ENCODE results near the gene MMEL1. TPM values are rescaled to one million over a fixed set of nuclear protein-coding genes. Genes with fewer than 3 reads are reported as not detected.
"Not testable (repeated sequence)": the region's sequence is repeated elsewhere in the genome, so short reads cannot be mapped to it uniquely, and the experiment has no call there.

MMEL1 gene, protein sequence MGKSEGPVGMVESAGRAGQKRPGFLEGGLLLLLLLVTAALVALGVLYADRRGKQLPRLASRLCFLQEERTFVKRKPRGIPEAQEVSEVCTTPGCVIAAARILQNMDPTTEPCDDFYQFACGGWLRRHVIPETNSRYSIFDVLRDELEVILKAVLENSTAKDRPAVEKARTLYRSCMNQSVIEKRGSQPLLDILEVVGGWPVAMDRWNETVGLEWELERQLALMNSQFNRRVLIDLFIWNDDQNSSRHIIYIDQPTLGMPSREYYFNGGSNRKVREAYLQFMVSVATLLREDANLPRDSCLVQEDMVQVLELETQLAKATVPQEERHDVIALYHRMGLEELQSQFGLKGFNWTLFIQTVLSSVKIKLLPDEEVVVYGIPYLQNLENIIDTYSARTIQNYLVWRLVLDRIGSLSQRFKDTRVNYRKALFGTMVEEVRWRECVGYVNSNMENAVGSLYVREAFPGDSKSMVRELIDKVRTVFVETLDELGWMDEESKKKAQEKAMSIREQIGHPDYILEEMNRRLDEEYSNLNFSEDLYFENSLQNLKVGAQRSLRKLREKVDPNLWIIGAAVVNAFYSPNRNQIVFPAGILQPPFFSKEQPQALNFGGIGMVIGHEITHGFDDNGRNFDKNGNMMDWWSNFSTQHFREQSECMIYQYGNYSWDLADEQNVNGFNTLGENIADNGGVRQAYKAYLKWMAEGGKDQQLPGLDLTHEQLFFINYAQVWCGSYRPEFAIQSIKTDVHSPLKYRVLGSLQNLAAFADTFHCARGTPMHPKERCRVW
- total RNA-seq: 7.3 TPM

DNA sequence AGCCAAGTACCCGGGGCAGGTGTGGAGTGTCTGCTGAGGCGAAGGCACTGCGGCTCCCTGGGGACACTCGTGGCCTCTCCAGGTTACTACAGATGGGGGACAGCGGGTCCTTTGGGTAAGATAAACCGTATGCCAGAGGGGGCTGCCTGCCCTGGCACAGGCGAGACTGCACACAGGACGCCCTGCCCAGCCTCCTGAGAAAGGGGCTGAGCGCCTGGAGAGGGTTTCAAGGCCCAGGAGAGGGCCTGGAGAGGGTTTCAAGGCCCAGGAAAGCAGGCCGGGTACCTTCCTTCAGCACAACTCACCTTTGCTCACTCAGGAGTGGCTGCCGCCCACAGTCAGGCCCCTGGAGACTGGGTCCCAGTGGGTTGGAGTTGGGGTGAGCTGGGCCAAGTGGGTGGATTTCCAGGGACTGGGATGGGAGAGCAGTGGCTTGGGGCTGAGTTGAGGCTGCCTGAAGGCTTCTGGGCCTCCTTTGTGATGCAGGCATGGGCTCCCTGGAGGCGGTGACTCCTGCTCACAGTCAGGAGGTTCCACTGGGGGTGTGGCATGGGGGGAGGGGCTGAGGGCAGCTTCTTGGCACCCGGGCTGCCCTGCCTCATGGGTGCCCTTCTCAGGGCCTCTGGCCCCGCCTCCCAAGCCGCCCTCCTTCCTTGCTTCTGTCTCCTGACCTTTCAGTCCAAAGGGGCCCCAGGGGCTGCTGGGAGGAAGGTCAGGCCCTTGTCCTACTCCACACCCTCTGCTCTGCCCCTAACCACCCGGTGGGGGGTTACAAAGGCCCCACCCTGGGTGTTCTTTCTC, at the start of gene MMEL1:
TSS of gene MMEL1 (minus strand) at position 456 of the 801 bp plus-strand sequence. CDS start 3,532 bp downstream, outside the sequence.
- FAIRE-seq (no peak), DNase-seq (ENCODE audit: low spot score in 2 of 2) (no peak)

DNA sequence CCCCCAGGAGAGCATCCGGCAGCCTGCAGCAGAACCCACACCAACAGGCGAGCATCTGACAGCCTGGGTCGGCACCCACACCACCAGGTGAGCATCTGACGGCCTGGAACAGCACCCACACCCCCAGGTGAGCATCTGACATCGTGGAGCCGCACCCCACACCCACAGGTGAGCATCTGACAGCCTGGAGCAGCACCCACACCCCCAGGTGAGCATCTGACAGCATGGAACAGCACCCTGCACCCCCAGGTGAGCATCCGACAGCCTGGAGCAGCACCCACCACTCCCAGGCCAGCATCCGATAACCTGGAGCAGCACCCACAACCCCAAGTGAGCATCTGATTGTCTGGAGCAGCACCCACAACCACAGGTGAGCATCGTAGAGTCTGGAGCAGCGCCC, 43.9 kb upstream of the MMEL1 start:
- DNase-seq (ENCODE audit: low spot score in 2 of 2); FAIRE-seq: not testable (repeated sequence)

DNA sequence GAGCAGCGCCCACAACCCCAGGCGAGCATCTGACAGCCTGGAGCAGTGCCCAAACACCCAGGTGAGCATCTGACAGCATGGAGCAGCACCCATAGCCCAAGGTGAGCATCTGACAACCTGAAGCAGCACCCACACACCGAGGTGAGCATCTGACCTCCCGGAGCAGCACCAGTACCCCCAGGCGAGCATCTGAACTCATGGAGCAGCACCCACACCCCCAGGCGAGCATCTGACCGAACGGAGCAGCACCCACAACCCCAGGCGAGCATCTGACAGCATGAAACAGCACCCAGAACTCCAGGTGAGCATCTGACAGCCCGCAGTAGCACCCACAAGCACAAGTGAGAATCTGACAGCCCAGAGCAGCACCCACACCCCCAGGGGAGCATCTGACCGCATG, 38.8 kb upstream of the MMEL1 start:
- FAIRE-seq; DNase-seq (ENCODE audit: low spot score in 2 of 2): not testable (repeated sequence)

DNA sequence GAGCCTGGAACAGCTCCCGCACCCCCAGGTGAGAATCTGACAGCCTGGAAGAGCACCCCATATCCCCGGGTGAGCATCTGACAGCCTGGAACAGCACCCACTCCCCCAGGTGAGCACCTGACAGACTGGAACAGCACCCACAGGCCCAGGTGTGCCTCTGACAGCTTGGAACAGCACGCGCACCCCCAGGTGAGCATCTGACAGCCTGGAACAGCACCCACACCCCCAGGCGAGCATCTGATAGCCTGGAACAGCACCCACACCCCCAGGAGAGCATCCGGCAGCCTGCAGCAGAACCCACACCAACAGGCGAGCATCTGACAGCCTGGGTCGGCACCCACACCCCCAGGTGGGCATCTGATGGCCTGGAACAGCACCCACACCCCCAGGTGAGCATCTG, 27.0 kb upstream of the MMEL1 start:
- not testable (repeated sequence) for DNase-seq (ENCODE audit: low spot score in 2 of 2); FAIRE-seq

DNA sequence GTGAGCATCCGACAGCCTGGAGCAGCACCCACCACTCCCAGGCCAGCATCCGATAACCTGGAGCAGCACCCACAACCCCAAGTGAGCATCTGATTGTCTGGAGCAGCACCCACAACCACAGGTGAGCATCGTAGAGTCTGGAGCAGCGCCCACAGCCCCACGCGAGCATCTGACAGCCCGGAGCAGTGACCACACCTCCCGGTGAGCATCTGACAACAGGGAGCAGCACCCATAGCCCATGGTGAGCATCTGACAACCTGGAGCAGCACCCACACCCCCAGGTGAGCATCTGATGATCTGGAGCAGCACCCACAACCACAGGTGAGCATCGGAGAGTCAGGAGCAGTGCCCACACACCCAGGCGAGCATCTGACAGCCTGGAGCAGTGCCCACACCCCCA, 25.1 kb upstream of the MMEL1 start:
- FAIRE-seq; DNase-seq (ENCODE audit: low spot score in 2 of 2): not testable (repeated sequence)

DNA sequence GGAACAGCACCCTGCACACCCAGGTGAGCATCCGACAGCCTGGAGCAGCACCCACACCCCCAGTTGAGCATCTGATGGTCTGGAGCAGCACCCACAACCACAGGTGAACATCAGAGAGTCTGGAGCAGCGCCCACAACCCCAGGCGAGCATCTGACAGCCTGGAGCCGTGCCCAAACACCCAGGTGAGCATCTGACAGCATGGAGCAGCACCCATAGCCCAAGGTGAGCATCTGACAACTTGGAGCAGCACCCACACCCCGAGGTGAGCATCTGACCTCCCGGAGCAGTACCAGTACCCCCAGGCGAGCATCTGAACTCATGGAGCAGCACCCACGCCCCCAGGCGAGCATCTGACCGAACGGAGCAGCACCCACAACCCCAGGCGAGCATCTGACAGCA, 24.3 kb upstream of the MMEL1 start:
- not testable (repeated sequence) for FAIRE-seq; DNase-seq (ENCODE audit: low spot score in 2 of 2)

DNA sequence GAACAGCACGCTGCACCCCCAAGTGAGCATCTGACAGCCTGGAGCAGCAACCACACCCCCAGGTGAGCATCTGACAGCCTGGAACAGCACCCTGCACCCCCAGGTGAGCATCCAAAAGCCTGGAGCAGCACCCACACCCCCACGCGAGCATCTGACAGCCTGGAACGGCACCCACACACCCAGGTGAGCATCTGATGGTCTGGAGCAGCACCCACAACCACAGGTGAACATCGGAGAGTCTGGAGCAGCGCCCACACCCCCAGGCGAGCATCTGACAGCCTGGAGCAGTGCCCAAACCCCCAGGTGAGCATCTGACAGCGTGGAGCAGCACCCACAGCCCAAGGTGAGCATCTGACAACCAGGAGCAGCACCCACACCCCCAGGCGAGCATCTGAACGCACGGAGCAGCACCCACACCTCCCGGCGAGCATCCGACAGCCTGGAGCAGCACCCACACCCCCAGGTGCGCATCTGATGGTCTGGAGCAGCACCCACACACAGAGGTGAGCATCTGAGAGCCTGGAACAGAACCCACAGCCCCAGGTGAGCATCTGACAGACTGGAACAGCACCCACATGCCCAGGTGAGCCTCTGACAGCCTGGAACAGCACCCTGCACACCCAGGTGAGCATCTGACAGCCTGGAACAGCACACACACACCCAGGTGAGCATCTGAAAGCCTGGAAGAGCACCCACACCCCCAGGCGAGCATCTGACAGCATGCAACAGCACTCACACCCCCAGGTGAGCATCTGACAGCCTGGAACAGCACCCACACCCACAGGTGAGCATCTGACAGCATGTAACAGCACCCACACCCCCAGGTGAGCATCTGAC, 23.0 kb upstream of the MMEL1 start:
- FAIRE-seq; DNase-seq (ENCODE audit: low spot score in 2 of 2): not testable (repeated sequence)

DNA sequence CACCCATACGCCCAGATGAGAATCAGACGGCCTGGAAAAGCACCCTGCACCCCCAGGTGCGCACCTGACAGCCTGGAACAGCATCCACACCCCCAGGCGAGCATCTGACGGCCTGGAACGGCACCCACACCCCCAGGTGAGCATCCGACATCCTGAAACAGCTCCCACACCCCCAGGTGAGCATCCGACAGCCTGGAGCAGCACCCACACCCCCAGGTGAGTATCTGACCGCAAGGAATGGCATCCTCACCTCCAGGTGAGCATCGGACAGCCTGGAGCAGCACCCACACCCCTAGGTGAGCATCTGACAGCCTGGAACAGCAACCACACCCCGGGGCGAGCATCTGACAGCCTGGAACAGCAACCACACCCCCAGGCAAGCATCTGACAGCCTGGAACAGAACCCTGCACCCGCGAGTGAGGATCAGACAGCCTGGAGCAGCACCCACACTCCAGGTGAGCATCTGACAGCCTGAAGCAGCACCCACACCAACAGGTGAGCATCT, 21.7 kb upstream of the MMEL1 start:
- DNase-seq (ENCODE audit: low spot score in 2 of 2); FAIRE-seq: not testable (repeated sequence)

DNA sequence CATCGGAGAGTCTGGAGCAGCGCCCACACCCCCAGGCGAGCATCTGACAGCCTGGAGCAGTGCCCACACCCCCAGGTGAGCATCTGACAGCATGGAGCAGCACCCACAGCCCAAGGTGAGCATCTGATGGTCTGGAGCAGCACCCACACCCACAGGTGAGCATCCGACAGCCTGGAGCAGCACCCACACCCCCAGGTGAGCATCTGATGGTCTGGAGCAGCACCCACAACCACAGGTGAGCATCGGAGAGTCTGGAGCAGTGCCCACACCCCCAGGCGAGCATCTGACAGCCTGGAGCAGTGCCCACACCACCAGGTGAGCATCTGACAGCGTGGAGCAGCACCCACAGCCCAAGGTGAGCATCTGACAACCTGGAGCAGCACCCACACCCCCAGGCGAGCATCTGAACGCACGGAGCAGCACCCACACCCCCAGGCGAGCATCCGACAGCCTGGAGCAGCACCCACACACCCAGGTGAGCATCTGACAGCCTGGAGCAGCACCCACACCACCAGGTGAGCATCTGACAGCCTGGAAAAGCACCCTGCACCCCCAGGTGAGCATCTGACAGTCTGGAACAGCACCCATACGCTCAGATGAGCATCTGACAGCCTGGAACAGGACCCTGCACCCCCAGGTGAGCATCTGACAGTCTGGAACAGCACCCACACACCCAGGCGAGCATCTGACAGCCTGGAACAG, 21.1 kb upstream of the MMEL1 start:
- FAIRE-seq; DNase-seq (ENCODE audit: low spot score in 2 of 2): not testable (repeated sequence)

DNA sequence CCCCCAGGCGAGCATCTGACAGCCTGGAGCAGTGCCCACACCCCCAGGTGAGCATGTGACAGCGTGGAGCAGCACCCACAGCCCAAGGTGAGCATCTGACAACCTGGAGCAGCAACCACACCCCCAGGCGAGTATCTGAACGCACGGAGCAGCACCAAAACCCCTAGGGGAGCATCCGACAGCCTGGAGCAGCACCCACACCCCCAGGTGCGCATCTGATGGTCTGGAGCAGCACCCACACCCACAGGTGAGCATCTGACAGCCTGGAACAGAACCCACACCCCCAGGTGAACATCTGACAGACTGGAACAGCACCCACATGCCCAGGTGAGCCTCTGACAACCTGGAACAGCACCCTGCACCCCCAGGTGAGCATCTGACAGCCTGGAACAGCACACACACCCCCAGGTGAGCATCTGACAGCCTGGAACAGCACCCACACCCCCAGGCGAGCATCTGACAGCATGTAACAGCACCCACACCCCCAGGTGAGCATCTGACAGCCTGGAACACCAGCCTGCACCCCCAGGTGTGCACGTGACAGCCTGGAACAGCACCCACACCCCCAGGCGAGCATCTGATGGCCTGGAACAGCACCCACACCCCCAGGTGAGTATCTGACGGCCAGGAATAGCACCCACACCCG, 20.2 kb upstream of the MMEL1 start:
- DNase-seq (ENCODE audit: low spot score in 2 of 2); FAIRE-seq: not testable (repeated sequence)

DNA sequence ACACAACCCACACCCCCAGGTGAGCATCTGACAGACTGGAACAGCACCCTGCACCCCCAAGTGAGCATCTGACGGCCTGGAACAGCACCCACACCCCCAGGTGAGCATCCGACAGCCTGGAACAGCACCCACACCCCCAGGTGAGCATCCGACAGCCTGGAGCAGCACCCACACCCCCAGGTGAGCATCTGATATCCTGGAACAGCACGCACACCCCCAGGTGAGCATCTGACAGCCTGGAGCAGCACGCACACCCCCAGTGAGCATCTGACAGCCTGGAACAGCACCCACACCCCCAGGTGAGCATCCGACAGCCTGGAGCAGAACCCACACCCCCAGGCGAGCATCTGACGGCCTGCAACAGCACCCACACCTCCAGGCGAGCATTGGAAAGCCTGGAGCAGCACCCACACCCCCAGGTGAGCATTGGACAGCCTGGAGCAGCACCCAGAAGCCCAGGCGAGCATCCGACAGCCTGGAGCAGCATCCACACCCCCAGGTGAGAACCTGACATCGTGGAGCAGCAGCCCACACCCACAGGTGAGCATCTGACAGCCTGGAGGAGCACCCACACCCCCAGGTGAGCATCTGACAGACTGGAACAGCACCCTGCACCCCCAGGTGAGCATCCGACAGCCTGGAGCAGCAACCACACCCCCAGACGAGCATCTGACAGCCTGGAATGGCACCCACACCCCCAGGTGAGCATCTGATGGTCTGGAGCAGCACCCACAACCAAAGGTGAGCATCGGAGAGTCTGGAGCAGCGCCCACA, 19.5 kb upstream of the MMEL1 start:
- not testable (repeated sequence) for DNase-seq (ENCODE audit: low spot score in 2 of 2); FAIRE-seq

DNA sequence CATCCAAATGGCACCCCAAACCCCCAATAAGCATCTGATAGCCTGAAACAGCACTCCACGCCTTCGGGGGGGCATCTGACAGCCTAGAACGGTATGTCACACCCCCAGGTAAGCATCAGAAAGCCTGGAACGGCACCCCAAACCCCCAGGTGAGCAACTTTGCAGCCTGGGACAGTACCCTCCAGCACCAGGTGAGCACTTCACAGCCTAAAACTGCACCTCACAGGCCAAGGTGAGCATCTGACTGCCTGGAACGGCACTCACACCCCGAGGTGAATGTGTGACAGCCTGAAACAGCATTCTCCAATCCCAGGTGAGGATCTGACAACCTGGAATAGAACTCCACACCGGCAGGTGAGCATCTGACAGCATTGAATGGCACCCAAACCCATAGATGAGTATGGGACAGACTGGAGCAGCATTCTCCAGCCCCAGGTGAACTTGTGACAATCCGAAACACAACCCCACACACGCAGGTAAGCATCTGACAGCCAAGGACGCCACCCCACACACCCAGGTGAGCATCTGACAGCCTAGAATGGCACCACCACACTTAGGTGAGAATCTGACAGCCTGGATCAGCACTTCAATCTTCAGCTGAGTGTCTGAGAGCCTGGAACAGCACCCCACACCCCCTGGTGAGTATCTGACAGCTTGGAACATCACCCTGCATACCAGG, 18.3 kb upstream of the MMEL1 start:
- FAIRE-seq (no peak), DNase-seq (ENCODE audit: low spot score in 2 of 2) (no peak)

DNA sequence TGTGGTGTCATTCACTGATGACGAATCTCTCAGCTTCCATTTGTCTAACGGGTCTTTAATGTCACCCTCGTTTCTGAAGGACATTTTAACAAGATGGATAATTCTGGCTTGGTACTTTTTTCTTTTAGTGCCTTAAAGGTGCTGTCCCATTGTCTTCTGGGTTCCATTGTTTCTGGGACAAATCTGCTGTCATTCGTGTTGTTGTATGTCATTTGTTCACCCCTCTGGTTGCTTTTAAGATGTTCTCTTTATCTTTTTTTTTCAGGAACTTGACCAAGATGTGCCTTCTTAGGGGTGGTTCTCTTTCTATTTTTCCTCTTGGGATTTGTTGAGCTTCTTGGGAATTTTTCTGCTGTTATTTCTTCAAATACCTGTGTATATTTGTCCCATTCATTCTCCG, 14.0 kb upstream of the MMEL1 start:
- DNase-seq (ENCODE audit: low spot score in 2 of 2): no peak
- no peak for FAIRE-seq

DNA sequence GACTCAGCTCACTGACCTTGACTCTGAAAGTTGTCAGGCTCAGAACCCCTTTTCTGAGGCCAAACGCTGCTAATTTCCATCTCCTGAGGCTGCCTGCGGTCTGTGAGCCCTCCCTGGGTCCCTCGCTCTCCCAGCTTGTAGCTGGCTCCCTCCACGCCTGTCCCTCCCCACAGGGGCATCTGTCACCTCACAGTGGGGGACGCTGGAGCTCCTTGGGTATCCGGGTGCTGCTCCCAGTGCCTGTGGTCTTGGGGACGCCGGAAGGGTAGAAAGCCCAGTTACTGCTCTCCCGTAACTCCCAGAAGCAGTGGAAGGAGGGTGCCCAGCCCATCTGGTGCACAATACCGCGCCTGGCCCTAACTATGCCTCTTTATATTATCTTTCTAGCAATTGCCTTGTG, 13.0 kb upstream of the MMEL1 start:
- FAIRE-seq (no peak), DNase-seq (ENCODE audit: low spot score in 2 of 2) (no peak)

DNA sequence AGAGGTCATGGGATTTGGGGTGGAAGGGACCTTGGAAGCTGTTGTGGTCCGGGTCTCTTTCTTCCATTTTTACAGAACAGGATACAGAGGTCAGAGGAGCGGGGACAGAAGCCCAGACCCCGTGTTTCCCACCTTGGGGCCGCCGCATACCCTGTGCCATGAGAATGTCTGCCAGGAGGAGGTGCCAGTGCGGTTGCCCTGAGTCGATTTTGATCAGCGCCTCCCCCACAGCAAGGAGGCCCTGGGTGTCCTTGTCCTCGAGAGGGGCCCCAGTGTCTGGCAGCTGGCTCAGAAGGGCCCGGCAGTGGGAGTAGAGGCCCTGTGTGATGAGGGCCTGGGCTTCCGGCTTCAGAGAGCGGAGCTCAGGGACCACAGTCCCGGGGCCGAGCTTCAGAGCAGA, 12.3 kb upstream of the MMEL1 start:
- DNase-seq (ENCODE audit: low spot score in 2 of 2) (no peak), FAIRE-seq (no peak)

DNA sequence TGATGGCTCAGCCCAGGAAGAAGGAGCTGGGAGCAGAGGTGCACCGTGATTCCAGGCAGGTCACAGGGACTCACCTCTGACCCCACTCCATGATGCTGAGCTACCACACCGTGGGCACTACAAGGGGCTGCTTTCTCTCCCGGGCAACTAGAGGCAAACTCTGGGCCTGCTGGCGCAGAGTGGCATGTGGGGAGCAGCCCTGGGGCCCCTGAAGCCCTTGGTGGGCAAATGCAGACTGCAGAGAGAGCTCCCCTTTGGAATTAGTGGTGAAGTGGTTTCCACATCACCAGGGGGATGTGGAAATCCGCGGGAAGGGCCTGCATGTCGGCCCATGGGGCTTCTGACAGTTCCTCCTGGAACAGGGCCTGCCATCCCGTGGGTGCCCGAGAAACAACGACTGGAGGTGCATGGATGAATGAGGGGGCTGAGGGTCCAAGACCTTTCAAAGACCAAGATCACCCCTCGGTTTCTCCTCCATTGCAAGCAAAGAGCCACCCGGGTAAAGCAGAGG, 11.8 kb upstream of the MMEL1 start:
- DNase-seq (ENCODE audit: low spot score in 2 of 2): no peak
- FAIRE-seq: no peak

DNA sequence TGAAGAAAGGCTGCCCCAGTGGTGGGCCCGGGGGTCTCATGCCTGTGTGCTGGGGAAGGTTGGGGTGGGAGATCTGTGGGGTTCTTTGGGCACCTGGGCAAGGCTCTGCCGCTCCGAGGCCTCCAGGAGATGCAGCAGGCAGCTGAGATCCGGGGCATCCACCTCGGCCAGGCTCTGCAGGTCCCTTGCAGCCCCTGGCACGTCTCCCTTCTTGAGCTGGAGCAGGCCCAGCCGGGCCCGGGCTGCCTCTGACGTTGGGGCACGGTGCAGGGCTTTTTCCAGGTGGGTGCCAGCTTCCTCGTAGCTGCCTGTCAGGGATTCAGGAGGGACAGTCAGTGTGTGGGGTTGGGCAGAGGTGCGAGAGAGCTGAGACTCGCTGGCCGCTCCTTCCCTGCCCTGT, 11.4 kb upstream of the MMEL1 start:
- no peak for FAIRE-seq

More for the DNA sequence above, 11.4 kb upstream of the MMEL1 start:
- no peak for DNase-seq (ENCODE audit: low spot score in 2 of 2)
